Measurements from ENCODE around the gene PDCD2L.
A peak's percentile ranks its signal among the peaks of the same experiment; 100 is the strongest.
"Not testable (repeated sequence)": the region's sequence is repeated elsewhere in the genome, so short reads cannot be mapped to it uniquely, and the experiment has no call there.

The PDCD2L gene

GRCh38 chr19:34399886-34400285 lies 4.3 kb upstream of the PDCD2L start:
- Histone ChIP-seq H3K9me3 (replicated peaks; ENCODE audit: low read length) (no peaks in the 10 kb centered on the region), H3K4me2 (ENCODE audit: low read length) (no peak overlapping the region), H3K4me3 (ENCODE audit: low read length) (no peak overlapping the region), H3K36me3 (ENCODE audit: insufficient read depth, low read length) (peaks cover 40% of the 10 kb centered on the region), H3K4me1 (ENCODE audit: control insufficient read depth, insufficient read depth, low read length) (no peaks in the 10 kb centered on the region), H3K27me3 (ENCODE audit: control insufficient read depth, insufficient read depth, low read length) (no peaks in the 10 kb centered on the region), H3K9ac (ENCODE audit: low read depth, low read length) (no peak overlapping the region)

GRCh38 chr19:34400844-34401243 lies 3.4 kb upstream of the PDCD2L start:
- not testable (repeated sequence) for H3K9me3 ChIP-seq (replicated peaks; ENCODE audit: low read length); H3K4me1 ChIP-seq (ENCODE audit: control insufficient read depth, insufficient read depth, low read length); H3K9ac ChIP-seq (ENCODE audit: low read depth, low read length); H3K4me3 ChIP-seq (ENCODE audit: low read length); H3K4me2 ChIP-seq (ENCODE audit: low read length); H3K27me3 ChIP-seq (ENCODE audit: control insufficient read depth, insufficient read depth, low read length)
- H3K36me3 ChIP-seq (ENCODE audit: insufficient read depth, low read length), result peaks cover 33% of the 10 kb centered on the region

- no peaks in the 10 kb centered on the region for H3K4me1 ChIP-seq (ENCODE audit: control insufficient read depth, insufficient read depth, low read length)
- H3K4me2 ChIP-seq (ENCODE audit: low read length), result no peak overlapping the region
- H3K9me3 ChIP-seq (replicated peaks; ENCODE audit: low read length), result no peaks in the 10 kb centered on the region
- H3K27me3 ChIP-seq (ENCODE audit: control insufficient read depth, insufficient read depth, low read length), result no peaks in the 10 kb centered on the region
- no peak overlapping the region for H3K4me3 ChIP-seq (ENCODE audit: low read length)
- H3K36me3 ChIP-seq (ENCODE audit: insufficient read depth, low read length), result peaks cover 22% of the 10 kb centered on the region
- no peak overlapping the region for H3K9ac ChIP-seq (ENCODE audit: low read depth, low read length)
These were observed 2.1 kb upstream of the PDCD2L start for GRCh38 chr19:34402074-34402600.

- no peaks in the 10 kb centered on the region for H3K27me3 ChIP-seq (ENCODE audit: control insufficient read depth, insufficient read depth, low read length)
- peak overlapping the region; percentile 83 for H3K9ac ChIP-seq (ENCODE audit: low read depth, low read length)
- H3K4me1 ChIP-seq (ENCODE audit: control insufficient read depth, insufficient read depth, low read length), result no peaks in the 10 kb centered on the region
- peak overlapping the region; percentile 91 for H3K4me3 ChIP-seq (ENCODE audit: low read length)
- H3K4me2 ChIP-seq (ENCODE audit: low read length), result peak overlapping the region; percentile 82
- peaks cover 19% of the 10 kb centered on the region for H3K36me3 ChIP-seq (ENCODE audit: insufficient read depth, low read length)
- H3K9me3 ChIP-seq (replicated peaks; ENCODE audit: low read length), result no peaks in the 10 kb centered on the region
These were observed 453 bp upstream of the PDCD2L start for GRCh38 chr19:34403784-34404108.

GRCh38 chr19:34405892-34406660 lies 1.9 kb downstream of the PDCD2L start:
- H3K36me3 ChIP-seq (ENCODE audit: insufficient read depth, low read length), result peaks cover 14% of the 10 kb centered on the region
- H3K4me1 ChIP-seq (ENCODE audit: control insufficient read depth, insufficient read depth, low read length), result no peaks in the 10 kb centered on the region
- no peak overlapping the region for H3K4me2 ChIP-seq (ENCODE audit: low read length)
- H3K9me3 ChIP-seq (replicated peaks; ENCODE audit: low read length), result no peaks in the 10 kb centered on the region
- no peak overlapping the region for H3K4me3 ChIP-seq (ENCODE audit: low read length)
- H3K9ac ChIP-seq (ENCODE audit: low read depth, low read length), result no peak overlapping the region
- H3K27me3 ChIP-seq (ENCODE audit: control insufficient read depth, insufficient read depth, low read length), result no peaks in the 10 kb centered on the region

GRCh38 chr19:34408411-34408810 lies 4.2 kb downstream of the PDCD2L start:
- Histone ChIP-seq H3K4me1 (ENCODE audit: control insufficient read depth, insufficient read depth, low read length) (no peaks in the 10 kb centered on the region), H3K36me3 (ENCODE audit: insufficient read depth, low read length) (peaks cover 14% of the 10 kb centered on the region), H3K4me2 (ENCODE audit: low read length) (no peak overlapping the region), H3K4me3 (ENCODE audit: low read length) (no peak overlapping the region), H3K9ac (ENCODE audit: low read depth, low read length) (no peak overlapping the region), H3K27me3 (ENCODE audit: control insufficient read depth, insufficient read depth, low read length) (no peaks in the 10 kb centered on the region), H3K9me3 (replicated peaks; ENCODE audit: low read length) (no peaks in the 10 kb centered on the region)

GRCh38 chr19:34409189-34410164 lies 5.3 kb downstream of the PDCD2L start:
- Histone ChIP-seq H3K9ac (ENCODE audit: low read depth, low read length) (no peak overlapping the region), H3K4me2 (ENCODE audit: low read length) (no peak overlapping the region), H3K9me3 (replicated peaks; ENCODE audit: low read length) (no peaks in the 10 kb centered on the region), H3K4me1 (ENCODE audit: control insufficient read depth, insufficient read depth, low read length) (no peaks in the 10 kb centered on the region), H3K36me3 (ENCODE audit: insufficient read depth, low read length) (peaks cover 14% of the 10 kb centered on the region), H3K27me3 (ENCODE audit: control insufficient read depth, insufficient read depth, low read length) (no peaks in the 10 kb centered on the region), H3K4me3 (ENCODE audit: low read length) (no peak overlapping the region)

GRCh38 chr19:34411216-34411615 lies 7.0 kb downstream of the PDCD2L start:
- H3K36me3 ChIP-seq (ENCODE audit: insufficient read depth, low read length), result peaks cover 17% of the 10 kb centered on the region
- no peak overlapping the region for H3K9ac ChIP-seq (ENCODE audit: low read depth, low read length)
- no peaks in the 10 kb centered on the region for H3K9me3 ChIP-seq (replicated peaks; ENCODE audit: low read length)
- no peaks in the 10 kb centered on the region for H3K4me1 ChIP-seq (ENCODE audit: control insufficient read depth, insufficient read depth, low read length)
- H3K4me3 ChIP-seq (ENCODE audit: low read length), result no peak overlapping the region
- no peak overlapping the region for H3K4me2 ChIP-seq (ENCODE audit: low read length)
- no peaks in the 10 kb centered on the region for H3K27me3 ChIP-seq (ENCODE audit: control insufficient read depth, insufficient read depth, low read length)

GRCh38 chr19:34416021-34416545 lies 11.9 kb downstream of the PDCD2L start:
- Histone ChIP-seq H3K4me3 (ENCODE audit: low read length) (no peak overlapping the region), H3K4me2 (ENCODE audit: low read length) (no peak overlapping the region), H3K9ac (ENCODE audit: low read depth, low read length) (no peak overlapping the region), H3K36me3 (ENCODE audit: insufficient read depth, low read length) (peaks cover 3% of the 10 kb centered on the region), H3K27me3 (ENCODE audit: control insufficient read depth, insufficient read depth, low read length) (no peaks in the 10 kb centered on the region), H3K4me1 (ENCODE audit: control insufficient read depth, insufficient read depth, low read length) (no peaks in the 10 kb centered on the region), H3K9me3 (replicated peaks; ENCODE audit: low read length) (no peaks in the 10 kb centered on the region)

GRCh38 chr19:34418300-34418699 lies 14.1 kb downstream of the PDCD2L start:
- Histone ChIP-seq H3K9me3 (replicated peaks; ENCODE audit: low read length) (no peaks in the 10 kb centered on the region), H3K4me1 (ENCODE audit: control insufficient read depth, insufficient read depth, low read length) (no peaks in the 10 kb centered on the region), H3K4me3 (ENCODE audit: low read length) (no peak overlapping the region), H3K36me3 (ENCODE audit: insufficient read depth, low read length) (peaks cover 3% of the 10 kb centered on the region), H3K4me2 (ENCODE audit: low read length) (no peak overlapping the region), H3K9ac (ENCODE audit: low read depth, low read length) (no peak overlapping the region), H3K27me3 (ENCODE audit: control insufficient read depth, insufficient read depth, low read length) (no peaks in the 10 kb centered on the region)

GRCh38 chr19:34426096-34426661 lies 22.0 kb downstream of the PDCD2L start:
- no peaks in the 10 kb centered on the region for H3K9me3 ChIP-seq (replicated peaks; ENCODE audit: low read length)
- H3K4me2 ChIP-seq (ENCODE audit: low read length), result no peak overlapping the region
- H3K9ac ChIP-seq (ENCODE audit: low read depth, low read length), result no peak overlapping the region
- peaks cover 4% of the 10 kb centered on the region for H3K36me3 ChIP-seq (ENCODE audit: insufficient read depth, low read length)
- no peaks in the 10 kb centered on the region for H3K27me3 ChIP-seq (ENCODE audit: control insufficient read depth, insufficient read depth, low read length)
- no peak overlapping the region for H3K4me3 ChIP-seq (ENCODE audit: low read length)
- peaks cover 18% of the 10 kb centered on the region for H3K4me1 ChIP-seq (ENCODE audit: control insufficient read depth, insufficient read depth, low read length)

Data from skeletal muscle satellite cell (primary cell).